GM21576 (cell line): ENCODE results near the gene GPAT3.

Experiments used
- ATAC-seq: cut with Tn5 transposase; IDR thresholded peaks from one replicate; pipeline ENCODE4 v1.9.1; 2021; ENCODE audit warnings: mild to moderate bottlenecking, moderate library complexity; ENCODE audit not compliant: unreplicated experiment

Gene GPAT3

GRCh38 chr4:83639849-83640493 is 104.1 kb downstream of the GPAT3 start:
- peak; percentile 53 for ATAC-seq

GRCh38 chr4:83643036-83643435 is 107.1 kb downstream of the GPAT3 start:
- ATAC-seq = no peak

- ATAC-seq = no peak
These were observed 109.1 kb downstream of the GPAT3 start for GRCh38 chr4:83644677-83645659.

- ATAC-seq = no peak
These were observed 110.8 kb downstream of the GPAT3 start for GRCh38 chr4:83646538-83647239.

- no peak for ATAC-seq
These were observed 115.9 kb downstream of the GPAT3 start for GRCh38 chr4:83651846-83652245.
